Right cardiac atrium (tissue), 5 donors: Measurements from ENCODE around the gene SCAMP4. TPM values are rescaled to one million over a fixed set of nuclear protein-coding genes. Genes with fewer than 3 reads are reported as not detected.

Source experiments
- ATAC-seq, 2 donors: fragments of 200-7000 bp; cut with Tn5 transposase; one replicate each; pipeline versions ENCODE4 v1.8.0 to v1.9.1; 2020; ENCODE audit warnings: moderate library complexity in 2 of 2, mild to moderate bottlenecking in 1 of 2
- DNase-seq, 3 donors: peaks; one replicate each; pipeline ENCODE4 v3.0.0-alpha.2; 2020
- H3K27ac ChIP-seq: one replicate; pipeline ENCODE4 v1.5.1; 2013; ENCODE audit warnings: mild to moderate bottlenecking, low read length, control low read depth, moderate library complexity
- H3K27me3 ChIP-seq: one replicate; pipeline ENCODE4 v1.6.1; 2013; ENCODE audit not compliant: control insufficient read depth, insufficient read depth
- H3K4me1 ChIP-seq: one replicate; pipeline ENCODE4 v1.6.1; 2013; ENCODE audit warnings: low read length; ENCODE audit not compliant: control insufficient read depth, insufficient read depth
- H3K4me3 ChIP-seq: one replicate; pipeline ENCODE4 v1.5.1; 2013; ENCODE audit warnings: low read length, control low read depth
- H3K9me3 ChIP-seq: one replicate; pipeline ENCODE4 v1.6.1; 2013; ENCODE audit warnings: low read length; ENCODE audit not compliant: control insufficient read depth
- WGBS: extraction: QIAGEN DNeasy Blood & Tissue Kit; methylation state at CpG from one replicate; pipeline ENCODE4 v1.1.7; 2013; 5-methylcytosine and 5-hydroxymethylcytosine counted together
- intact Hi-C, 4 donors: fragments of 100-400 bp; cut with DNase I; formaldehyde crosslinking; loops; one replicate each; pipeline versions ENCODE4 v1.11.0 to v1.14.0; 2022 to 2023
- polyA plus RNA-seq: library from polyadenylated mRNA; stranded (reverse); fragments of 200-250 nt; gene quantifications from one replicate; pipeline ENCODE4 v1.2.3, GENCODE V29; 2013
- total RNA-seq, 4 donors: library from RNA; stranded (reverse); fragmentation: NEBNext Ultra II Directional; extraction: Animal tissue kit (Norgen Biotek cat#: 25700); gene quantifications; one replicate each; pipeline ENCODE4 v1.2.1, GENCODE V29; 2021
- donor health status: healthy with polysubstance abuse.
- donor health status: DM: no; HTN: yes; CAD: no.
- donor health status: DM: no; HTN: no; CAD: no.
- donor health status: DM: no; HTN: yes; CAD: no; lungs with severe emphysema.
- donor health status: DM: yes; HTN: yes; CAD: no.

SCAMP4 gene
- total and polyA plus RNA-seq, 5 donors, result 16.1 to 19.9 (median 18.8) TPM

- Histone ChIP-seq H3K4me1 (peaks cover 8% of the 10 kb centered on the region), H3K27ac (no peak overlapping the region), H3K4me3 (no peak overlapping the region), H3K9me3 (no peaks in the 10 kb centered on the region), H3K27me3 (no peaks in the 10 kb centered on the region)
- intact Hi-C loops, result no loop called here
- no peak for DNase-seq
- WGBS, result 90% methylated on average over 22 of the region's 22 CpGs
- ATAC-seq, result no peak
Observed at GRCh38 chr19:1943661-1944087, 38.5 kb downstream of the SCAMP4 start.

- intact Hi-C loops, result no loop called here
- H3K9me3 ChIP-seq, result no peaks in the 10 kb centered on the region
- 88% methylated on average over 42 of the region's 42 CpGs for WGBS
- no peaks in the 10 kb centered on the region for H3K27me3 ChIP-seq
- H3K27ac ChIP-seq, result no peak overlapping the region
- ATAC-seq, result no peak
- H3K4me1 ChIP-seq, result peaks cover 8% of the 10 kb centered on the region
- no peak overlapping the region for H3K4me3 ChIP-seq
- DNase-seq, result no peak
Observed at GRCh38 chr19:1944088-1944915, 39.1 kb downstream of the SCAMP4 start.

- DNase-seq (no peak), ATAC-seq (no peak)
- no peak overlapping the region for H3K27ac ChIP-seq
- H3K27me3 ChIP-seq, result no peaks in the 10 kb centered on the region
- intact Hi-C loops, result no loop called here
- H3K4me3 ChIP-seq, result no peak overlapping the region
- no peaks in the 10 kb centered on the region for H3K9me3 ChIP-seq
- peaks cover 4% of the 10 kb centered on the region for H3K4me1 ChIP-seq
- WGBS, result 89% methylated on average over 30 of the region's 30 CpGs
Observed at GRCh38 chr19:1944916-1945561, 39.8 kb downstream of the SCAMP4 start.

- 65% methylated on average over 18 of the region's 18 CpGs for WGBS
- Histone ChIP-seq H3K4me3 (no peak overlapping the region), H3K27me3 (no peaks in the 10 kb centered on the region), H3K9me3 (no peaks in the 10 kb centered on the region), H3K4me1 (peaks cover 4% of the 10 kb centered on the region), H3K27ac (no peak overlapping the region)
- DNase-seq, result peak in 2 of 3 donors; percentile 44 to 75
- no peak for ATAC-seq
- intact Hi-C loops, result no loop called here
Observed at GRCh38 chr19:1945899-1946298, 40.7 kb downstream of the SCAMP4 start.

- no peaks in the 10 kb centered on the region for H3K9me3 ChIP-seq
- no peak overlapping the region for H3K4me3 ChIP-seq
- DNase-seq (peak in 2 of 3 donors; percentile 18 to 38), ATAC-seq (peak in 1 of 2 donors; percentile 4)
- H3K27ac ChIP-seq, result no peak overlapping the region
- intact Hi-C loops, result no loop called here
- H3K27me3 ChIP-seq, result no peaks in the 10 kb centered on the region
- 85% methylated on average over 34 of the region's 34 CpGs for WGBS
- peaks cover 4% of the 10 kb centered on the region for H3K4me1 ChIP-seq
Observed at GRCh38 chr19:1947651-1948209, 42.5 kb downstream of the SCAMP4 start.

- Histone ChIP-seq H3K4me1 (no peaks in the 10 kb centered on the region), H3K4me3 (no peak overlapping the region), H3K27ac (no peak overlapping the region), H3K27me3 (no peaks in the 10 kb centered on the region), H3K9me3 (no peaks in the 10 kb centered on the region)
- DNase-seq, result peak in 1 of 3 donors; percentile 49
- WGBS, result 95% methylated on average over 44 of the region's 44 CpGs
- no peak for ATAC-seq
- intact Hi-C loops, result no loop called here
Observed at GRCh38 chr19:1949304-1950101, 44.3 kb downstream of the SCAMP4 start.

GRCh38 chr19:1950640-1951039 lies 45.4 kb downstream of the SCAMP4 start:
- H3K4me1 ChIP-seq, result no peaks in the 10 kb centered on the region
- WGBS, result 98% methylated on average over 16 of the region's 16 CpGs

GRCh38 chr19:1952635-1953034 lies 47.4 kb downstream of the SCAMP4 start:
- DNase-seq, result peak in 1 of 3 donors; percentile 48
- 78% methylated on average over 21 of the region's 21 CpGs for WGBS
- ATAC-seq, result no peak
- Histone ChIP-seq H3K27ac (no peak overlapping the region), H3K27me3 (no peaks in the 10 kb centered on the region), H3K9me3 (no peaks in the 10 kb centered on the region), H3K4me3 (no peak overlapping the region), H3K4me1 (no peaks in the 10 kb centered on the region)
- intact Hi-C loops, result no loop called here

More at GRCh38 chr19:1950640-1951039, 45.4 kb downstream of the SCAMP4 start:
- H3K9me3 ChIP-seq, result no peaks in the 10 kb centered on the region
- no peak overlapping the region for H3K4me3 ChIP-seq
- no peaks in the 10 kb centered on the region for H3K27me3 ChIP-seq
- no peak overlapping the region for H3K27ac ChIP-seq
- intact Hi-C loops, result no loop called here
- DNase-seq (peak in 1 of 3 donors; percentile 32), ATAC-seq (no peak)

GRCh38 chr19:1953037-1953436 lies 47.8 kb downstream of the SCAMP4 start:
- Histone ChIP-seq H3K9me3 (no peaks in the 10 kb centered on the region), H3K4me1 (no peaks in the 10 kb centered on the region), H3K27me3 (no peaks in the 10 kb centered on the region), H3K27ac (no peak overlapping the region), H3K4me3 (no peak overlapping the region)
- intact Hi-C loops, result no loop called here
- no peak for ATAC-seq
- peak in 1 of 3 donors; percentile 37 for DNase-seq
- 88% methylated on average over 19 of the region's 19 CpGs for WGBS

GRCh38 chr19:1953441-1954094 lies 48.4 kb downstream of the SCAMP4 start:
- ATAC-seq (no peak), DNase-seq (peak in 1 of 3 donors; percentile 53)
- intact Hi-C loops, result no loop called here
- Histone ChIP-seq H3K27me3 (no peaks in the 10 kb centered on the region), H3K27ac (no peak overlapping the region), H3K4me1 (no peaks in the 10 kb centered on the region), H3K9me3 (no peaks in the 10 kb centered on the region), H3K4me3 (no peak overlapping the region)
- WGBS, result 91% methylated on average over 32 of the region's 32 CpGs
